ENCODE measurements around the gene TRPM8.
A peak's percentile ranks its signal among the peaks of the same experiment; 100 is the strongest.

TRPM8 gene

GRCh38 chr2:234020332-234020731 is 103.2 kb downstream of the TRPM8 start:
- DNase-seq (ENCODE audit: low read depth): no peak
- no peak overlapping the region for H3K4me3 ChIP-seq (ENCODE audit: control insufficient read depth, low read depth, low read length)
- no peak for TF ChIP-seq CTCF (conservative IDR thresholded peaks at IDR 0.05; ENCODE audit: control insufficient read depth, insufficient read depth, low read depth, low read length)

- H3K4me3 ChIP-seq (ENCODE audit: control insufficient read depth, low read depth, low read length): no peak overlapping the region
- TF ChIP-seq CTCF (conservative IDR thresholded peaks at IDR 0.05; ENCODE audit: control insufficient read depth, insufficient read depth, low read depth, low read length): no peak
- no peak for DNase-seq (ENCODE audit: low read depth)
These were observed 105.3 kb downstream of the TRPM8 start for GRCh38 chr2:234022424-234022823.

GRCh38 chr2:234024304-234024703 is 107.1 kb downstream of the TRPM8 start:
- H3K4me3 ChIP-seq (ENCODE audit: control insufficient read depth, low read depth, low read length): no peak overlapping the region
- TF ChIP-seq CTCF (conservative IDR thresholded peaks at IDR 0.05; ENCODE audit: control insufficient read depth, insufficient read depth, low read depth, low read length): no peak
- DNase-seq (ENCODE audit: low read depth): no peak

GRCh38 chr2:234025466-234025865 is 108.3 kb downstream of the TRPM8 start:
- TF ChIP-seq CTCF (conservative IDR thresholded peaks at IDR 0.05; ENCODE audit: control insufficient read depth, insufficient read depth, low read depth, low read length): no peak
- no peak for DNase-seq (ENCODE audit: low read depth)
- peak overlapping the region; percentile 5 for H3K4me3 ChIP-seq (ENCODE audit: control insufficient read depth, low read depth, low read length)

- no peak overlapping the region for H3K4me3 ChIP-seq (ENCODE audit: control insufficient read depth, low read depth, low read length)
- peak; percentile 23 for DNase-seq (ENCODE audit: low read depth)
- TF ChIP-seq CTCF (conservative IDR thresholded peaks at IDR 0.05; ENCODE audit: control insufficient read depth, insufficient read depth, low read depth, low read length): no peak
These were observed 108.8 kb downstream of the TRPM8 start for GRCh38 chr2:234025891-234026401.

- no peak overlapping the region for H3K4me3 ChIP-seq (ENCODE audit: control insufficient read depth, low read depth, low read length)
- TF ChIP-seq CTCF (conservative IDR thresholded peaks at IDR 0.05; ENCODE audit: control insufficient read depth, insufficient read depth, low read depth, low read length): no peak
- DNase-seq (ENCODE audit: low read depth): no peak
These were observed 109.6 kb downstream of the TRPM8 start for GRCh38 chr2:234026693-234027254.

GRCh38 chr2:234027641-234028040 is 110.5 kb downstream of the TRPM8 start:
- H3K4me3 ChIP-seq (ENCODE audit: control insufficient read depth, low read depth, low read length): no peak overlapping the region
- TF ChIP-seq CTCF (conservative IDR thresholded peaks at IDR 0.05; ENCODE audit: control insufficient read depth, insufficient read depth, low read depth, low read length): no peak
- no peak for DNase-seq (ENCODE audit: low read depth)

Measured in fibroblast of mammary gland (primary cell).